GM21717 (cell line): Measurements from ENCODE around the gene ALKBH4.
"Not testable (repeated sequence)": the region's sequence is repeated elsewhere in the genome, so short reads cannot be mapped to it uniquely, and the experiment has no call there.

Experiments
- ATAC-seq: cut with Tn5 transposase; IDR thresholded peaks from one replicate; pipeline ENCODE4 v1.9.1; 2021; ENCODE audit warnings: mild to moderate bottlenecking, moderate library complexity; ENCODE audit not compliant: unreplicated experiment

Gene ALKBH4

GRCh38 chr7:102429141-102429899, 35.3 kb downstream of the ALKBH4 start:
- ATAC-seq: no peak

GRCh38 chr7:102427019-102427405, 37.7 kb downstream of the ALKBH4 start:
- no peak for ATAC-seq

- ATAC-seq: peak; percentile 53
Measured at GRCh38 chr7:102426268-102427018, 38.2 kb downstream of the ALKBH4 start.

- ATAC-seq: peak; percentile 49
Measured at GRCh38 chr7:102425639-102426267, 38.9 kb downstream of the ALKBH4 start.

GRCh38 chr7:102424787-102425218, 39.9 kb downstream of the ALKBH4 start:
- ATAC-seq: peak; percentile 20

GRCh38 chr7:102424129-102424551, 40.5 kb downstream of the ALKBH4 start:
- no peak for ATAC-seq

- no peak for ATAC-seq
Measured at GRCh38 chr7:102421706-102422240, 42.9 kb downstream of the ALKBH4 start.

- no peak for ATAC-seq
Measured at GRCh38 chr7:102418592-102418991, 46.1 kb downstream of the ALKBH4 start.

- no peak for ATAC-seq
Measured at GRCh38 chr7:102417105-102417504, 47.6 kb downstream of the ALKBH4 start.

- ATAC-seq: no peak
Measured at GRCh38 chr7:102416406-102416805, 48.3 kb downstream of the ALKBH4 start.

GRCh38 chr7:102415685-102416225, 48.9 kb downstream of the ALKBH4 start:
- ATAC-seq: no peak

- ATAC-seq: no peak
Measured at GRCh38 chr7:102413611-102414010, 51.1 kb downstream of the ALKBH4 start.

GRCh38 chr7:102413091-102413490, 51.6 kb downstream of the ALKBH4 start:
- no peak for ATAC-seq

GRCh38 chr7:102412548-102412947, 52.1 kb downstream of the ALKBH4 start:
- no peak for ATAC-seq

- ATAC-seq: no peak
Measured at GRCh38 chr7:102410918-102411317, 53.7 kb downstream of the ALKBH4 start.

GRCh38 chr7:102410123-102410522, 54.5 kb downstream of the ALKBH4 start:
- ATAC-seq: no peak

- no peak for ATAC-seq
Measured at GRCh38 chr7:102409340-102409739, 55.3 kb downstream of the ALKBH4 start.

GRCh38 chr7:102408530-102408929, 56.1 kb downstream of the ALKBH4 start:
- ATAC-seq: not testable (repeated sequence)

- ATAC-seq: no peak
Measured at GRCh38 chr7:102407910-102408309, 56.8 kb downstream of the ALKBH4 start.
